T-helper 9 cell (primary cell): ENCODE results near the gene U2AF1L4.

Source experiments
- DNase-seq: peaks from one replicate; pipeline ENCODE4 v3.0.0-alpha.2; 2020

The U2AF1L4 gene

GRCh38 chr19:35756377-35757230 lies 11.4 kb upstream of the U2AF1L4 start, which contains the start of gene HSPB6:
TSS of gene HSPB6 (minus strand) at chr19:35757029. CDS start at chr19:35757008, 21 bp downstream.
- DNase-seq: no peak

- DNase-seq: peak; percentile 38
These were observed 10.5 kb upstream of the U2AF1L4 start for GRCh38 chr19:35755550-35756376.

GRCh38 chr19:35755131-35755549 lies 9.9 kb upstream of the U2AF1L4 start:
- DNase-seq: no peak

- DNase-seq: no peak
These were observed 9.3 kb upstream of the U2AF1L4 start for GRCh38 chr19:35754370-35755130.

GRCh38 chr19:35753634-35754369 lies 8.6 kb upstream of the U2AF1L4 start:
- no peak for DNase-seq

- no peak for DNase-seq
These were observed 7.6 kb upstream of the U2AF1L4 start for GRCh38 chr19:35752746-35753350.

- DNase-seq: no peak
These were observed 6.9 kb upstream of the U2AF1L4 start for GRCh38 chr19:35751839-35752745.

GRCh38 chr19:35750167-35750566 lies 4.9 kb upstream of the U2AF1L4 start:
- DNase-seq: no peak

GRCh38 chr19:35748106-35749020 lies 3.1 kb upstream of the U2AF1L4 start, which contains the start of gene LIN37:
TSS of gene LIN37 (plus strand) at chr19:35748576. CDS start at chr19:35748725, 149 bp downstream.
- DNase-seq: peak; percentile 95

- DNase-seq: no peak
These were observed 1.3 kb upstream of the U2AF1L4 start for GRCh38 chr19:35746531-35746930.

GRCh38 chr19:35746087-35746462 lies 857 bp upstream of the U2AF1L4 start:
- no peak for DNase-seq

GRCh38 chr19:35744430-35745327 lies 539 bp downstream of the U2AF1L4 start:
- peak; percentile 86 for DNase-seq

GRCh38 chr19:35743640-35744429 lies 1.4 kb downstream of the U2AF1L4 start:
- DNase-seq: no peak

GRCh38 chr19:35742121-35742724 lies 3.0 kb downstream of the U2AF1L4 start, which contains the start of gene IGFLR1:
TSS of gene IGFLR1 (minus strand) at chr19:35742452. CDS start at chr19:35741180, 1,272 bp downstream.
- peak; percentile 41 for DNase-seq

GRCh38 chr19:35741203-35741515 lies 4.1 kb downstream of the U2AF1L4 start:
- no peak for DNase-seq

- DNase-seq: peak; percentile 94
These were observed 4.6 kb downstream of the U2AF1L4 start for GRCh38 chr19:35740423-35741202.
